Measurements from ENCODE around the gene AKR1A1. TPM values are rescaled to one million over a fixed set of nuclear protein-coding genes. Genes with fewer than 3 reads are reported as not detected.

Gene AKR1A1
- total and polyA plus RNA-seq, 2 of the 8 experiments (the other 6 are each of a cell fraction or from before 2014, with no cell fraction given), result 344 to 435 TPM

GRCh38 chr1:45617618-45618017 is 67.0 kb downstream of the AKR1A1 start:
- H2BK20ac ChIP-seq (ENCODE audit: low read length), result no peak overlapping the region
- H3K14ac ChIP-seq (ENCODE audit: insufficient read length), result no peak overlapping the region
- 94% methylated on average over 4 of the region's 4 CpGs; no CpG with 5 or more reads in 1 of the 2 experiments for WGBS, 2 experiments (ENCODE audit: extremely low coverage in 1 of 2, insufficient coverage in 1 of 2, insufficient read length in 1 of 2, insufficient replicate concordance in 2 of 2, low coverage in 1 of 2, low lambda C conversion rate in 2 of 2, missing lambda C conversion rate in 1 of 2)
- no peak overlapping the region for H4K91ac ChIP-seq (replicated peaks; ENCODE audit: insufficient read length, low read length)
- H3K4me3 ChIP-seq (ENCODE audit: extremely low read depth in 1 of 4, insufficient read depth in 2 of 4, low read depth in 3 of 4, low read length in 4 of 4), result no peak overlapping the region
- ChIA-PET POLR2A (ENCODE audit: partially characterized antibody) (interaction anchor here (0.6 to 1.2 kb wide), 3 partner anchors 11 to 28 kb away, joined by 3 to 4 read pairs (median 3); no protein-coding TSS in a partner anchor), CTCF (ENCODE audit: partially characterized antibody) (no interaction called here)
- peaks cover 6 to 24% of the 10 kb centered on the region in 2 experiments for H4K20me1 ChIP-seq (replicated peaks in 1 of 2; ENCODE audit: control insufficient read depth in 1 of 2, insufficient read depth in 2 of 2, low read length in 2 of 2)
- H3K4ac ChIP-seq (replicated peaks; ENCODE audit: insufficient read length, low read depth, low read length), result no peak overlapping the region
- no peak overlapping the region for H4K8ac ChIP-seq (ENCODE audit: extremely low read depth, insufficient read depth, low read length)
- no peak overlapping the region for H2BK15ac ChIP-seq (ENCODE audit: low read length)
- H4K5ac ChIP-seq (ENCODE audit: insufficient read length, low read depth, low read length), result no peak overlapping the region
- H3K4me2 ChIP-seq (ENCODE audit: insufficient read depth in 1 of 2, low read depth in 2 of 2, low read length in 2 of 2), result no peak overlapping the region
- H3K27me3 ChIP-seq (replicated peaks in 1 of 4; ENCODE audit: control insufficient read depth in 3 of 4, extremely low read depth in 1 of 4, insufficient read depth in 3 of 4, low read length in 3 of 4), result no peaks in the 10 kb centered on the region
- no peak overlapping the region for H3K18ac ChIP-seq (ENCODE audit: extremely low read depth, low read length)
- peaks cover 33 to 69% (median 53%) of the 10 kb centered on the region in 4 experiments for H3K36me3 ChIP-seq (ENCODE audit: control insufficient read depth in 2 of 4, insufficient read depth in 4 of 4, low read length in 3 of 4)
- DNase-seq (ENCODE audit: low read depth in 1 of 2, low spot score in 2 of 2), result no peak
- no peak overlapping the region for H2BK5ac ChIP-seq (ENCODE audit: low read depth, low read length)
- no peak for FAIRE-seq
- no peak overlapping the region for H2AFZ ChIP-seq (ENCODE audit: low read length)
- no peaks in the 10 kb centered on the region for H3K23me2 ChIP-seq (ENCODE audit: low read depth, low read length)
- H3K79me1 ChIP-seq (ENCODE audit: low read depth, low read length), result no peaks in the 10 kb centered on the region
- H3K79me2 ChIP-seq (ENCODE audit: control insufficient read depth in 1 of 2, insufficient read depth in 2 of 2, low read length in 2 of 2), result peaks cover 0 to 3% of the 10 kb centered on the region in 2 experiments; a peak in 1 of 4 replicates
- H2AK5ac ChIP-seq (ENCODE audit: low read depth, low read length), result no peak overlapping the region
- no peak overlapping the region for H2BK120ac ChIP-seq (replicated peaks; ENCODE audit: low read depth, low read length)
- no peak overlapping the region for H2BK12ac ChIP-seq (ENCODE audit: low read depth, low read length)
- no peak overlapping the region for H3K23ac ChIP-seq (ENCODE audit: insufficient read length)
- H3K9me3 ChIP-seq (ENCODE audit: insufficient read depth in 2 of 2, low read depth in 1 of 2, low read length in 1 of 2), result no peaks in the 10 kb centered on the region
- no peak overlapping the region for H3K9ac ChIP-seq (replicated peaks in 1 of 4; ENCODE audit: extremely low read depth in 1 of 4, low read depth in 3 of 4, low read length in 3 of 4)
- no peak overlapping the region for H3K56ac ChIP-seq (replicated peaks; ENCODE audit: insufficient read length, low read depth, low read length)
- no peaks in the 10 kb centered on the region for H3K4me1 ChIP-seq (replicated peaks in 1 of 4; ENCODE audit: control insufficient read depth in 3 of 4, insufficient read depth in 4 of 4, low read length in 3 of 4)
- no peak overlapping the region for H3K27ac ChIP-seq (ENCODE audit: low read depth, low read length)
